Measurements from ENCODE around the gene CSH2.
"Not testable (repeated sequence)": the region's sequence is repeated elsewhere in the genome, so short reads cannot be mapped to it uniquely, and the experiment has no call there.

DNA sequence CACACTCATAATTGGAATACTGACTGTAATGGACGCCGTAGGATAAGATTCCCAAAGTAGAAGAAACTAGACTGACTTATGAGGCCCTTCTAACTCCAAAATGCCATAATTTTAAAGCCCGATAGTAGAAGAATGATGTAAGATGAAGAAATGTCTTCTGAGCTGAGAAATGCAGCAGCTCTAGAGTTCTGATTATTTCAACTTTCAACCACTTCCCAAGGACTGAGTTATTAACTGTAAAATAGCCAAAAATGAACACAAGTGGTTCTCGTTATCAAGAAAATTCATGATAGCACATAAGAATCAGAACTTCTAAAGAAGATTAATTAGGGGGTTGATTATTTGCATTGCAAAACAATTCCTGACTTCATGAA, 3.2 kb downstream of the CSH2 start:
- TF ChIP-seq CSDC2 (CRISPR knock-in tag; IDR thresholded peaks at IDR 0.05); ZNF70 (CRISPR knock-in tag; IDR thresholded peaks at IDR 0.05); ZC3H10 (CRISPR knock-in tag; IDR thresholded peaks at IDR 0.05); ARNTL (CRISPR knock-in tag; IDR thresholded peaks at IDR 0.05; ENCODE audit: borderline replicate concordance, low read depth); ZNF8 (CRISPR knock-in tag; IDR thresholded peaks at IDR 0.05); ZFP3 (CRISPR knock-in tag; IDR thresholded peaks at IDR 0.05); ZFP30 (CRISPR knock-in tag; IDR thresholded peaks at IDR 0.05); GLIS3 (CRISPR knock-in tag; IDR thresholded peaks at IDR 0.05); BACH2 (CRISPR knock-in tag; IDR thresholded peaks at IDR 0.05; ENCODE audit: borderline replicate concordance); PPARA (CRISPR knock-in tag; IDR thresholded peaks at IDR 0.05; ENCODE audit: borderline replicate concordance); ESRRG (CRISPR knock-in tag; IDR thresholded peaks at IDR 0.05); POU6F1 (CRISPR knock-in tag; IDR thresholded peaks at IDR 0.05; ENCODE audit: borderline replicate concordance, low read depth): not testable (repeated sequence)
- TF ChIP-seq, protein P1, sequence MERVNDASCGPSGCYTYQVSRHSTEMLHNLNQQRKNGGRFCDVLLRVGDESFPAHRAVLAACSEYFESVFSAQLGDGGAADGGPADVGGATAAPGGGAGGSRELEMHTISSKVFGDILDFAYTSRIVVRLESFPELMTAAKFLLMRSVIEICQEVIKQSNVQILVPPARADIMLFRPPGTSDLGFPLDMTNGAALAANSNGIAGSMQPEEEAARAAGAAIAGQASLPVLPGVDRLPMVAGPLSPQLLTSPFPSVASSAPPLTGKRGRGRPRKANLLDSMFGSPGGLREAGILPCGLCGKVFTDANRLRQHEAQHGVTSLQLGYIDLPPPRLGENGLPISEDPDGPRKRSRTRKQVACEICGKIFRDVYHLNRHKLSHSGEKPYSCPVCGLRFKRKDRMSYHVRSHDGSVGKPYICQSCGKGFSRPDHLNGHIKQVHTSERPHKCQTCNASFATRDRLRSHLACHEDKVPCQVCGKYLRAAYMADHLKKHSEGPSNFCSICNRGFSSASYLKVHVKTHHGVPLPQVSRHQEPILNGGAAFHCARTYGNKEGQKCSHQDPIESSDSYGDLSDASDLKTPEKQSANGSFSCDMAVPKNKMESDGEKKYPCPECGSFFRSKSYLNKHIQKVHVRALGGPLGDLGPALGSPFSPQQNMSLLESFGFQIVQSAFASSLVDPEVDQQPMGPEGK (CRISPR knock-in tag; IDR thresholded peaks at IDR 0.05; ENCODE audit: borderline replicate concordance): not testable (repeated sequence)
